Head of caudate nucleus (tissue), 42 donors: ENCODE measurements around the gene MAP7.
A peak's percentile ranks its signal among the peaks of the same experiment; 100 is the strongest.
"Not testable (repeated sequence)": the region's sequence is repeated elsewhere in the genome, so short reads cannot be mapped to it uniquely, and the experiment has no call there.

ENCODE experiments used
- DNase-seq, 42 donors: peaks; one replicate each; pipeline versions ENCODE4 v3.0.0 to v3.0.0-alpha.2; 2020 to 2021; ENCODE audit warnings: mixed read lengths in 7 of 42
- intact Hi-C: fragments of 100-400 bp; cut with DNase I; formaldehyde crosslinking; loops from one replicate; pipeline ENCODE4 v1.15.0; 2022

MAP7 gene

GRCh38 chr6:136411453-136412354, 138.5 kb downstream of the MAP7 start:
- DNase-seq: no peak
- intact Hi-C loops: no loop called here

GRCh38 chr6:136411025-136411325, 139.2 kb downstream of the MAP7 start:
- intact Hi-C loops: no loop called here
- no peak for DNase-seq

- intact Hi-C loops: no loop called here
- no peak for DNase-seq
These were observed 139.8 kb downstream of the MAP7 start for GRCh38 chr6:136410201-136411024.

DNA sequence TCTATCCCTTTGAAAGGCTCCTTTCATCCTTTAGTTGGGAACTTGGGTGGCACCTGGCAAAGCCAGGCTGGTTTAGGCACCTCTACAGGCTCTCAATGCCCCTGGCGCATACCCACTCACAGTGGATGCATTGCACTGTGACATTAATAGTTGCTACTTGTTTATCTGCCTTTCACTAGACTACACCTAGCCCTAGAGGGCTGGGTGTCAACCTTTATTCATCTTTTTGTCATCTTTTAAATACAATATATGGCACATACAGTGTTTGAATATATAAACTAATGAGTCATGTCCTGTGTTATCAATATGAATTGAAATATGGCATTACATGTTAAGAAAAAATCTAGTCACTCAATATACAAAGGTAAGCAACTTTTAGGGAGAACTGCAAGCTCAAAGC, 140.6 kb downstream of the MAP7 start:
- DNase-seq: no peak
- intact Hi-C loops: no loop called here

DNA sequence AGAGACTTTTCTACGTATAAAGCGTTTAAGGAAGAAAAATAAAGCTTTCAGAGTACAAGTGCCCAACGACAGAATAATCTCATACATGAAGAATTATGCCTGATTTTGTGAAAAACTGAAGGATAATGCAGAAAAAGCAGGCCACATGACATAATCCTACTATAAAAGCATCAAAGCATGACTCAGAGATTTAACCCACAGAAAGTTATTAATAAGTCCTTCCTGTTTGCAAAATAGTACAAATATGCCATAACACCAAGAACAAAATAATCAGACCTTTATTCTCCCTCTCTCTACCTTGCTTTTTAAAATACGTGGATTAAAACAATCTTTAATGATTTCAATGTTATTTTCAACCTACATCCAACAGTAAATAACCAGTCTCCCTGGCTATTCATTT, 142.0 kb downstream of the MAP7 start:
- intact Hi-C loops: no loop called here
- DNase-seq: no peak

DNA sequence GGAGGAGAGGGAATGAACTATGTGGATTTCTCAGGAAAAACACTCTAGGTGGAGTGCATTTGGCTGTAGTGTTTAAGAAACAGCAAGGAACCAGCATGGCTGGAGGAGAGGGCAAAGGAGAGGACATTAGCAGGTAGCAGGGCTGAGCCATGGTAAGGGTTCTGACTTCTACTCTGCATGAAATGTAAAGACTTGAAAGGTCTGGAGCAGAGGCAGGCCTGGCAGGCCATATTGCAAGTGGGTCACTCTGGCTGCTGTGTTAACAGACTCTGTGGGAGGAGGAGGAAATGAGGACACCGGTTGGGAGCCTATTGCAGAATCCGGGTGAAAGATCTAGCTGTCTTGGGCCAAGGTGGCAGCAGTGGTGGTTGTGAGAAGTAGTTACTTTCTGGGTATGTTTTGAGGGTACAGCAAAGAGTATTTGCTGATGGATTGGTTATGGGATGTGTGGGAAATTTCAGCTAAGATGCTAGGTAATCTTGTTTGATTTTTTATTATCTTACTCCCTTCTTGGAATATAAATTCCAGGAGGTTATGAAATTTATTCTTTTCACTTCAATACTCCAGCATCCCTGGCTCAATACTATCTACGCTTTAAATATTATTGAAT, 144.7 kb downstream of the MAP7 start:
- intact Hi-C loops: no loop called here
- peak in 1 of 42 donors; percentile 47 for DNase-seq

DNA sequence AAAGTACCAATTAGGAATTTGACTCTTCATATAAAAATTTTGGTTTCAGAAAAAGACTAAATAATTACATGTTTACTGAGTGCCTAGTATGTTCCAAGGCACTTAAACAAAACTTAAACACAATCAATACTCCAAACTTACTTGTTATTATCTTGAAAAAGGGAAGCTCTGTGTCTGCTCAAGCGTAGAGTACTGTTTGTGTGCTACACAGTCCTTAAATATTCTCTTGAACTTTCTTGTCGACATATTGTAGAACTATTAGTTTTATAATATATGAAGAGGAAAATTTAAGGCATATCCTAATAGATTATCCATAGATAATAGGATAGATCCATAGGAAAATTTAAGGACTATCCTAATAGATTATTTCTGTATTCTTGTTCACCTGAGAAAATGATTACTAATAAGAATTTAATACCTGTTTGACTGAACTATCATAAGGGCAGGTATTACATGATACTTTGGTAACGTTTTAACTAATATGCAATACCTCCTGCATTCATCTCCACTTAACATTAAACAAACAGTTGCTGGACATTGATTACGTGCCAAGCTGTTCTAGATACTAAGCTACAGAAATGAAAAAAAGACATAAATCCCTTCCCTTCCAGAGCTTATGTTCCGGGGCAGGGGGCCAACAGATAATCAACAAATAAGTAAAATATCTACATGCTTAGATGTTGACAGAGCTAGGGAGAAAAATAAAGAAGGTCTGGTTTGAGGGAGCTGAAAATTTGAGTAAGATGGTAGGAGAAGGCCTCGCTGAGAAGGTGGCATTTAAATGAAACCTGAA, 145.4 kb downstream of the MAP7 start:
- intact Hi-C loops: no loop called here
- DNase-seq: no peak

- intact Hi-C loops: no loop called here
- DNase-seq: no peak
These were observed 146.2 kb downstream of the MAP7 start for GRCh38 chr6:136404007-136404406.

DNA sequence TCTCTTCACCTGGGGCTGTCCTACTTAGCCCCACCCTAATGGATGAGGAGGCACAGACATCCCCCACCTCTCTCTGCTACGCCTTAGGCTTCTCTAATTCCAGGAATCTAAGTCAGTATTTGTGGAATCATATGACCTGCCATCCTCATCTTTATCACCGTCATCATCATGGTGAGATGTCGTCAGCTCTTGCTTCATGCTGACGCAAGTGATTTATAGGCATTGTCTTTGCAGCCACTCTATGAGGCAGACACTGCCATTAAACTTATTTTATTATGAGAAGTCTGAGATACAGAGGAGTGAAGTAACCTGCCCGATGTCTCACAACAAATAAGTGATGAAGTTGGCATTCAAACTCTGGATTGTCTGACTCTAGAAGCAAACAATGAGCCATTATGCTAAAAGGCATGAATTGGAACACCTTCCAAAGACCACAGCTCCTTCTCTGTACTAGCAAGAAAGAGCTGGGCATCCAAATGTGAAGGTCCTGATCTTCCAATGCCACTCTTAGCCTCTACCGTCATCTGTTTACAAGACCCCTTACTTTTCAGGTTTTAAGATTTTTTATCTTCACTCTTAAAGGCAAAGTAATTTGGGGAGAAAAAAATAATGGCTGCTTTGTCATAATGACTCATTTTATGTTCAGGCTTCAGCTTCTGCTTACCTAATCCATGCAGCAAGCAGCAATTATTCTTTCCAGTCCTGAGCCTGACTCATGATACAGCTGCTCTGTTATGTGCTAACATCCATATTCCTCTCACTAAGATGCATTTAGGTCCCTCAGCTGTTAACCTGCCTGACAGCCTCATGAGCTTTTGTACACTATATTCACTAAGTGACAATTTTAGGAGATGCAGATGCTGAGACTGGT, 146.9 kb downstream of the MAP7 start:
- intact Hi-C loops: no loop called here
- DNase-seq: peak in 16 of 42 donors; percentile 21 to 83 (median 45)

DNA sequence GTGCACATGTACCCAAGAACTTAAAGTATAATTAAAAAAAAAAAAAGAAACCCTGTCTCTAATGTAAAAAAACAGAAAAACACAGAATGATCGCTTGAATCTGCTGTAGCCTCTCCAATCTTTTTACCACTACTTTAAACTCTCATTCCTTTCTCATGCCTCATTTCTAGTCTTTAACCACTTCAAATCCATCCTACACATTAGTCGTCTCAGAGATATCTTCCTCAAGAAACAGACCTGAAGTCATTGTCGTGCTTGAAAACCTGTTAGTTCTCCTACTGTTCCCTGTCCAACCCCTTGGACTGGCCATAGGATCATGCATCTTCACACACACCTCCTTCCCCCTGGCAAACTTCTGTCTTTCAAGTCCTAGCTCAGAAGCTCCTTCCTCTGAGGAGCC, 148.5 kb downstream of the MAP7 start:
- no peak for DNase-seq
- intact Hi-C loops: no loop called here

GRCh38 chr6:136401236-136401635, 149.0 kb downstream of the MAP7 start:
- DNase-seq, intact Hi-C loops: not testable (repeated sequence)

DNA sequence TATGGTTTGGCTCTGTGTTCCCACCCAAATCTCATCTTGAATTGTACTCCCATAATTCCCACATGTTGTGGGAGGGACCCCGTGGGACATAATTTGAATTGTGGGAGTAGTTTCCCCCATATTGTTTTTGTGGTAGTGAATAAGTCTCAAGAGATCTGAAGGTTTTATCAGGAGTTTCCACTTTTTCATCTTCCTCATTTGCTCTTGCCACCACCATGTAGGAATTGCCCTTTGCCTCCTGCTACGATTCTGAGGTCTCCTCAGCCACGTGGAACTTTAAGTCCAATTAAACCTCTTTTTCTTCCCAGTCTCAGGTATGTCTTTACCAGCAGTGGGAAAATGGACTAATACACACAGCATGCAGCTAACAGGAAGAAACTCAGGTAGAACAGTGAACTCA, 151.8 kb downstream of the MAP7 start:
- DNase-seq: no peak
- intact Hi-C loops: no loop called here

GRCh38 chr6:136396908-136397307, 153.3 kb downstream of the MAP7 start:
- DNase-seq: no peak
- intact Hi-C loops: no loop called here

GRCh38 chr6:136390959-136391358, 159.3 kb downstream of the MAP7 start:
- intact Hi-C loops: not testable (repeated sequence)

DNA sequence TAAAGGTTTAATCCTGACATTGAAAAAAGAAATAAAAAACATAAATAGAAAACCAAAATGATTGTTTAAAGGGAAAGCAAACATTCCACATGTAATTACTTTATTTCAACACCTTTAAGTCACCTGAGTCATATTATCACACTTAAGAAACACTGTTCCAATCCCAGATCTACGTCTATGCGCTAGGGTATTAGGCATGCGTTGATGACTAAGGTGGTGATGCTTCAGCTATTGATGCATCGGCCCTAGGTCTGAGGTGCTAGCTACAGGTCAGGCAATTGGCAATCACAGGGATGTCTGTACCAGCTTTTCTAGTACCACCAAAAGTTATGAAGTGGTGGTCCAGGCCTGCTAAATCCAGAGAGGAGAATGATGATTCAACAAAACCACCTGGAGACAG, 162.9 kb downstream of the MAP7 start:
- DNase-seq: no peak

More at GRCh38 chr6:136390959-136391358, 159.3 kb downstream of the MAP7 start:
- not testable (repeated sequence) for DNase-seq

DNA sequence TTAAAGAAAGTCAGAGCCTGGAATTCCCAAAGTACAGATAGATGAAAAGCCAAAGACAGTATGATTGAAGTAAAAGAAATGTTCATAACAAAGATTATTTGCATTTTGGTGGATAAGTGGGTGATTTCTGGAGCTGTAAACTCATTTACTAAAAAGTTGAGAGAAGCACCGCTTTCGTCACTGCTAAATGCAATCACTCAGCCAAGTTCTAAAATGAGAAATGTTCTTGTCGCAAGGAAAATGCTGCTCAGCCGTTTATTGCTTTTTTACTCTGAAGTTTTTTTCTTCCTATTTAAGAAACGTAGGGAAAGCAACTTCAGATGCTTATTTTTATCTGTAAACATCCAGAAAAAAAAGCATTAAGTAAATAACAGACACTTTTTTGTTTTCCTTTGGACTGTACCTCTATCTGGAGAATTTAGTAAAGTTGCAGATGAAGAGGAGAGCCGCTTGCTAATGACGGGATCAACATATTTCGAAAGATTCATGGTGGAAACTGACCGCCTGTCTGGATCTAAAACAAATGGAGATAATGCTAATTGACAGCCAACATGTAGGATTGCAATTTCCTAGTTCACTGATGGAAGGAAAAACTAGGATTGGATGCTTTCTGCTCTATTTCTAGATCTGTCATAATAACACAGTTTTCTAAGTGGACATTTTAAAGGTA, 166.8 kb downstream of the MAP7 start:
- intact Hi-C loops: no loop called here
- no peak for DNase-seq

More for the DNA sequence above, 162.9 kb downstream of the MAP7 start:
- intact Hi-C loops: no loop called here

- intact Hi-C loops: no loop called here
- no peak for DNase-seq
These were observed 167.5 kb downstream of the MAP7 start for GRCh38 chr6:136382676-136383252.
